HG02642 (cell line): Measurements from ENCODE around the gene MYRFL.

Experiments used
- ATAC-seq: cut with Tn5 transposase; IDR thresholded peaks from one replicate; pipeline ENCODE4 v1.9.1; 2021; ENCODE audit warnings: mild to moderate bottlenecking; ENCODE audit not compliant: unreplicated experiment, poor library complexity

Gene MYRFL

GRCh38 chr12:70007687-70008086 lies 182.7 kb downstream of the MYRFL start:
- ATAC-seq, result no peak
